ENCODE measurements around the gene BAD. TPM values are rescaled to one million over a fixed set of nuclear protein-coding genes. Genes with fewer than 3 reads are reported as not detected.
"Not testable (repeated sequence)": the region's sequence is repeated elsewhere in the genome, so short reads cannot be mapped to it uniquely, and the experiment has no call there.

Gene BAD
- polyA plus RNA-seq, 10 donors: 18.3 to 40.5 (median 27.2) TPM

DNA sequence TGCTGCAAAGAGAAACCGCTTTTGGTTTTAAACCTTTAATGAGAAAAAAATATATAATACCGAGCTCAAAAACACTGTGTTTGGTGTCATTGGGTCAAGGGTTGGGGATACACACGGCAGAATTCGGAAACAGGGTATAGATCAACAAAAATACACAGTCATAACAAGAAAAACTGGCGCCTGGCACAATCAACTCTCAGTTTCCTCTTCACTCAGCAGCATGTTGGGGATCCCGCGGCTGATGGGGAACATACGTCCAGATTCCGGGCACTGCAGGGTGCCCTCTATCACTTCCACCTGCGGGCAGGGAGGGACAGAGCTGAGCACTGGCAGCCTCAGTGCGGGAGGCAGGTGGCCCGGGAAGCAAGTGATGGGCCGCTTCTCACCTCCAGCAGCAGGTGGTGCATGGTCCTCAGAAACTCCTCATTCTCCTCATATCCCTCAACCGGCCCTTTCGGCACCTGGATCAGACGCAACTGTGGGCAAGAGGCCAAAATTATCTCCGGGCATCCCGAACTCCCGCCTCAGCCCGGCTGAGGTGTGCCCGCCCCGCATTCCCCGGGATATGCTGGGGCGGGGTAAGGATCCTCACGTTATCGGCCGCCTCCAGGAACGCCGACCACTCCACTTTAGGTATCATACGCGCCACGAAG, 32.3 kb upstream of the BAD start:
- no peak for DNase-seq

DNA sequence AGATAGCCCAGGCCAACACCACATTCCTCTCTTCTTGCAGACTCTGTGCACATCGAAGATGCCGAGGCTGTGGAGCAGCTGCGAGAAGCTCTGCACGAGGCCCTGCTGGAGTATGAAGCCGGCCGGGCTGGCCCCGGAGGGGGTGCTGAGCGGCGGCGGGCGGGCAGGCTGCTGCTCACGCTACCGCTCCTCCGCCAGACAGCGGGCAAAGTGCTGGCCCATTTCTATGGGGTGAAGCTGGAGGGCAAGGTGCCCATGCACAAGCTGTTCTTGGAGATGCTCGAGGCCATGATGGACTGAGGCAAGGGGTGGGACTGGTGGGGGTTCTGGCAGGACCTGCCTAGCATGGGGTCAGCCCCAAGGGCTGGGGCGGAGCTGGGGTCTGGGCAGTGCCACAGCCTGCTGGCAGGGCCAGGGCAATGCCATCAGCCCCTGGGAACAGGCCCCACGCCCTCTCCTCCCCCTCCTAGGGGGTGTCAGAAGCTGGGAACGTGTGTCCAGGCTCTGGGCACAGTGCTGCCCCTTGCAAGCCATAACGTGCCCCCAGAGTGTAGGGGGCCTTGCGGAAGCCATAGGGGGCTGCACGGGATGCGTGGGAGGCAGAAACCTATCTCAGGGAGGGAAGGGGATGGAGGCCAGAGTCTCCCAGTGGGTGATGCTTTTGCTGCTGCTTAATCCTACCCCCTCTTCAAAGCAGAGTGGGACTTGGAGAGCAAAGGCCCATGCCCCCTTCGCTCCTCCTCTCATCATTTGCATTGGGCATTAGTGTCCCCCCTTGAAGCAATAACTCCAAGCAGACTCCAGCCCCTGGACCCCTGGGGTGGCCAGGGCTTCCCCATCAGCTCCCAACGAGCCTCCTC, 31.4 kb upstream of the BAD start:
- not testable (repeated sequence) for DNase-seq

DNA sequence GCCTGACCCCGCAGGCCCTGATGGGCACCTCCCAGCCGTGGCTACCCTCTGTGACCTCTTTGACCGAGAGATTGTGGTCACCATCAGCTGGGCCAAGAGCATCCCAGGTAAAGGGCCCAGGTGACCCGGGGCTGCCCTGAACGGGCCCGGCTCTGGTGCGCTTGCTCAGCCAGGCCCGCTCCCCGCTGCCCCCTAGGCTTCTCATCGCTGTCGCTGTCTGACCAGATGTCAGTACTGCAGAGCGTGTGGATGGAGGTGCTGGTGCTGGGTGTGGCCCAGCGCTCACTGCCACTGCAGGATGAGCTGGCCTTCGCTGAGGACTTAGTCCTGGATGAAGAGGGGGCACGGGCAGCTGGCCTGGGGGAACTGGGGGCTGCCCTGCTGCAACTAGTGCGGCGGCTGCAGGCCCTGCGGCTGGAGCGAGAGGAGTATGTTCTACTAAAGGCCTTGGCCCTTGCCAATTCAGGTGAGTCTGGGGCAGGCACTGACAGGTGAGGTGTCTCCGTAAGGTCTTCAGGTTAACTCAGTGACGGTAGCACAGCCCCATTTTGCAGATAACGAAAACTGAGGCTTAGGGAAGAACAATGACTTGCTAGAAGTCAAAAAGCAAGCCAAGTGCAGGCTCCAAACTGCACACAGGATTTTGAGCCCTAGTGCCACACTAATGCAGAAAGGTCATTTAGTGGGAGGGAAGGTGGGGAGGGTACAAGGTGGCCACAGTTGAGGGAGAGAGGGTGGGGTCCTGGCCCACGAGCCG, 30.5 kb upstream of the BAD start:
- DNase-seq: no peak

DNA sequence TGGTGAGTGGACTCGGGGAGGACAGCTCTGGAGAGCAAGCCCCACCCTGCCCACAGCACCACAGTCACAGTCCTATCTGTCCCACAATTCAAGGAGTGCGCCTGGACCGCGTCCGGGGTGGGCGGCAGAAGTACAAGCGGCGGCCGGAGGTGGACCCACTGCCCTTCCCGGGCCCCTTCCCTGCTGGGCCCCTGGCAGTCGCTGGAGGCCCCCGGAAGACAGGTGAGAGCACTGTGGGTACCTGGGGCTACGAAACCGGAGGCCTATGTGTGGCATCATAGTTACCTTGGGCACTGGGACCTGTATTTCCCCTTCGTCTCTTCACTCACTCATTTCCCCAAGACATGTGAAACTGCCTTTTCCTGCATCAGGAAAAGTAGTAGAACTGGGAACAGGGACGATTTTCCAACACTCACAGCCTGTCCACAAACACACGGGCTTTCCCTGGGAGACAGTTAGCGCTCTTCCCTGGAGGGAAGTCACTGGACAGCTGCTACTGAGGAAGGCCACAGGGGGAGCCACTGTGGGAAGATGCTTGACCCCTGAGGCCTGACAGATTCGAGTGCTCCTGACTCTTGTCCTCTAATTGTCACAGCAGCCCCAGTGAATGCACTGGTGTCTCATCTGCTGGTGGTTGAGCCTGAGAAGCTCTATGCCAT, 29.8 kb upstream of the BAD start:
- no peak for DNase-seq

DNA sequence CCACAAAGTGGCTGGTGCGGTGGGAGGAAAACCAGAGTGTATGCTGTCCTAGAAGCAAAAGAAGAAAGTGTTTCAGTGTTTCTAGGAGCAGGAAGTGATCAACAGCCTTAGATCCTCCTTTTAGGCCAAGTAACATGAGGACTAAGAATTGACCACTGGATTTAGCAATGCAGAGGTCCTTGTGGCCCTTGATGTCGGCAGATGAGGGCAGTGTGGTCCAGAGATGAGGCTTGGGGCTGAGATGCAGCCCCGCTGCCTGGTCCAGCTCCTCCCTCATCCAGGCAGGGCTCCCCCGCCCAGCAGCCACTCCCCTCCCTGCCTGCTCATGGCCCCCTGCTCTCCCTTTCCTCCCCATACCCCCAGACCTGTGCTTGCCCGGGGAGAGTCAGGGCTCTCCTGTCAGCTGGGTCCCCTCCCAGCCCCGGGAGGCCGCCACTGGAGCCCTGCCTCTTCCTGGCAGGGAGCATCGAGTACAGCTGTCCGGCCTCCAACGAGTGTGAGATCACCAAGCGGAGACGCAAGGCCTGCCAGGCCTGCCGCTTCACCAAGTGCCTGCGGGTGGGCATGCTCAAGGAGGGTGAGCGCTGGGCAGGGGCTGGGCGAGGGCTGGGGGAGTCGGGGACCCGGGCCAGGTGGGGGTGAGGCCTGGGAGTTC, 29.2 kb upstream of the BAD start:
- DNase-seq: peak; percentile 19 to 75 (median 47)

DNA sequence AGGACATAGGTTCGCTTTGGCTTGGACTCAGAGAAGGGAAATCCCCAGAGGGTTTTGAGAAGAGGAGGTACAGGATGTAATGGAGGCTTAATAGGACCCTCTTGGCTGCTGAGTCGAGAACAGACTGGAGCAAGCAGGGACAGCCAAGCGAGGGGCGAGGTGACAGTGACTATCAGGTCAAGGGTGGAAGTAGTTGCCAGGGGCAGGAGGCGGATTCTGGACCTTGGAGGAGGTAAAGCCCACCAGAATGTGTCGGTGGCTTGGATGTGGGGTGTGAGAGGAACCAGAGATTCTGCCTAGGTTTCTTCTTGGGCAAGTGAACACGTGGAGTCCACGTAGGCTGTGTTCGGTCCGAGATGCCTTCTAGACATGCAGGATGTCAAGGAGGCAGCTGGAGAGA, 28.5 kb upstream of the BAD start:
- DNase-seq: no peak

DNA sequence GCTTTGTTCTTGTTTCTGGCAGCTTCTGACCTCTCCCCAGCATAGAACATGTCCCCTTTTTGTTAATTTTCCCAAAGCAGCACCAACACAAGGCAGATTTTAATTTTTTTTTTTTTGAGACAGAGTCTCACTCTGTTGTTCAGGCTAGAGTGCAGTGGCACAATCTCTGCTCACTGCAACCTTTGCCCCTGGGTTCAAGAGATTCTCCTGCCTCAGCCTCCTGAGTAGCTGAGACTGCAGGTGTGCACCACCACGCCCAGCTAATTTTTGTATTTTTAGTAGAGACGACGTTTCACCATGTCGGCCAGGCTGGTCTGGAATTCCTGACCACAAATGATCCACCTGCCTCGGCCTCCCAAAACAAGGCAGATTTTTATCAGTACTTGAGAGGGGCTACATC, 23.3 kb upstream of the BAD start:
- not testable (repeated sequence) for DNase-seq

DNA sequence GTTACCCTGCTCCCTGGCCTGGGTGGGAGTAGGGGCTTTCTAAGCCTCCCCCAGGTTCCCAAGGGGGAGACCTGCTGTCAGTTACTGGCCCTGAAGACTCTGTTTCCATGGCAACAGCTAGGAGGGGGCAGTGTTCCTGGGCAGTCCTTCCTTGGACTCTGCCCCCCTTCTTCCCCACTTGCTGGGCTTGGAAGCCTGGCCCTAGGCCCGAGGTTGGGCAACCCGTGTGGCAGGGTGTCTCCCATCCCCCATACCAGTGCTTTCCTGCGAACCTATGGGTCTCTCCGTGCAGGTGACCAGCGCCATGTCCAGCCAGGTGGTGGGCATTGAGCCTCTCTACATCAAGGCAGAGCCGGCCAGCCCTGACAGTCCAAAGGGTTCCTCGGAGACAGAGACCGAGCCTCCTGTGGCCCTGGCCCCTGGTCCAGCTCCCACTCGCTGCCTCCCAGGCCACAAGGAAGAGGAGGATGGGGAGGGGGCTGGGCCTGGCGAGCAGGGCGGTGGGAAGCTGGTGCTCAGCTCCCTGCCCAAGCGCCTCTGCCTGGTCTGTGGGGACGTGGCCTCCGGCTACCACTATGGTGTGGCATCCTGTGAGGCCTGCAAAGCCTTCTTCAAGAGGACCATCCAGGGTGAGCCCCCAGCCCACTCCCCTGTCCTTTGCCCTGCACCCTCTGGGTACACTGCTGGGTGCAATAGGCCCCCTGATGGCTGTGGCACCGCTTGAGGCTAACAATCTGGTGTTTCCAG, 22.6 kb upstream of the BAD start:
- DNase-seq: no peak

DNA sequence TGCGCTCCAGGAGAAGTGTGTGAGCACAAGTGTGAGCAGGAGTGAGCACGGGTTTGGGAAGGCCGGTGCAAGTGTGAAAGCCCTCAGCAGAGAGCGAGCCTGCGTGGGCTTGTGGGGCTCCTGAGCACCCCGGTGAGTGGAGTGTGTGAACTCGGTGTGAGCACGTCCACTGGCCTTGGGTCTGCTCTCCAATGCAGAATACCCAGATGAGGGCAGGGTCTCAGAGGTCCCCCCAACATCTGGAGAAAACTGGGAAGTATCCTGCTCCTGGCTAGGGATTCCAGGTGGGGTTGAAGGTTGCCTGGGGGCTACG, 22.1 kb upstream of the BAD start:
- DNase-seq: no peak

DNA sequence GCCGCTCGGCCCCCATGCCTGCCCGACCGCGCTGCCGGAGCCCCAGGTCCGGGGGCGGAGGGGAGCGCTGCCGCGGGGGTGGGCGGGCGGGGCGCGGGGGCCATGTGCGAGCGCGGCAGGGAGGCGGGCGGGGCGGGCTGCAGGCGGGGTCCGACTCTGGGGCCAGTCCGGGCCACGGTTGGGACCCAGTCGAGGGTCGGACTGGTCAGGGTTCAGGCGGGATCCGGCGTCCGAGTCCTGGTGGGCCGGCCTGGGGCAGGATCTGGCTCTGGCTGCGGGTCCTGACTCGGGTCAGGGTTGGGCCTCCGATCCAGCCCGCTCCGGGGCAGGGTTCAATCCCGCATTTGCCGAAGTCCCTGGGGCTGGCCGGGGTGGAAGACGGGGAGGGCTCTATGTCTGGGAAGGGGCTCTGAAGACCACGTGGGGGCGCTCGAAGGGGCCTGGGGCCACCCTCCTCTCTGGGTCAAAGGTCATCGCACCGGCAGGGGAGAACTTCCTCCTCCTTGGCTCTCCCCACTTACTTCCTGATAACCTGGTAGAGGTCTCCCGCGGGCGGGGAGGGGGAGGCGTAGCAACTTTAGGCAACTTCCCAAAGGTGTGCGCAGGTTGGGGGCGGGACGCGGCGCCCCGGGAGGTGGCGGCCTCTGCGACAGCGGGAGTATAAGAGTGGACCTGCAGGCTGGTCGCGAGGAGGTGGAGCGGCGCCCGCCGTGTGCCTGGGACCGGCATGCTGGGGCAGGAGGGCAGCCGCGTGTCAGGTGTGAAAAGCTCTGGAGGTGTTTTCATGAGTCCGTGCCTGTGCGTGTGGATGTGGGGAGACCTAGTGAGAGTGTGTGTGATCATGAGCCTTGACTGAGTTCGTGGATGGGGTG, 21.5 kb upstream of the BAD start:
- DNase-seq: peak; percentile 20 to 68 (median 32)

DNA sequence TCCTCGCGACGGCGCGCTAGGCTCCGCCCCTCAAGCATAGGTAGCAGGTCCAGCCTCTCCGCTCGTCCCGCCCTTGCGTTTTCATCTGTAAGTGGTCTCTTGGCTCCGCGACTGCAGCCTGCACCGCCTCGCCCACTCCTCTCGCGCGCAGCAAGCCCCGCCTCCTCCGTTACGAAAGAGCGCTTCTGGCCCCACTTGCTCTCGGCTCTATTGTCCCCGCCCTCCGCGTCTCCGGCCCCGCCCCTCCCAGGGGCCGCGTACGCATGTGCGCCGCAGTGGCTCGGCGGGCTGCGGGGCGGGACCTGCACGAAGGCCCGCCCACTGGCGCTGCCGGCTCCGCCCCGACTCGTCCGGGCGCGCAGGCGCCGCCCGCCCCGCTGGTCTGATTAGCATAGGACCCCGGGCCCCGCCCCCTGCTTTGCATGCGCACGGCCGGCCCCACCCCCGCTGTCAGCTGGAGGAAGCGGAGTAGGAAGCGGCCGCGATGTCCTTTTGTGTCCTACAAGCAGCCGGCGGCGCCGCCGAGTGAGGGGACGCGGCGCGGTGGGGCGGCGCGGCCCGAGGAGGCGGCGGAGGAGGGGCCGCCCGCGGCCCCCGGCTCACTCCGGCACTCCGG, 20.7 kb upstream of the BAD start, which contains the start of gene ESRRA:
Gene ESRRA, plus strand, starts transcription at position 450 of the 616 bp plus-strand sequence. CDS start 1,656 bp downstream, outside the sequence.
- peak; percentile 98 to 99 (median 99) for DNase-seq

DNA sequence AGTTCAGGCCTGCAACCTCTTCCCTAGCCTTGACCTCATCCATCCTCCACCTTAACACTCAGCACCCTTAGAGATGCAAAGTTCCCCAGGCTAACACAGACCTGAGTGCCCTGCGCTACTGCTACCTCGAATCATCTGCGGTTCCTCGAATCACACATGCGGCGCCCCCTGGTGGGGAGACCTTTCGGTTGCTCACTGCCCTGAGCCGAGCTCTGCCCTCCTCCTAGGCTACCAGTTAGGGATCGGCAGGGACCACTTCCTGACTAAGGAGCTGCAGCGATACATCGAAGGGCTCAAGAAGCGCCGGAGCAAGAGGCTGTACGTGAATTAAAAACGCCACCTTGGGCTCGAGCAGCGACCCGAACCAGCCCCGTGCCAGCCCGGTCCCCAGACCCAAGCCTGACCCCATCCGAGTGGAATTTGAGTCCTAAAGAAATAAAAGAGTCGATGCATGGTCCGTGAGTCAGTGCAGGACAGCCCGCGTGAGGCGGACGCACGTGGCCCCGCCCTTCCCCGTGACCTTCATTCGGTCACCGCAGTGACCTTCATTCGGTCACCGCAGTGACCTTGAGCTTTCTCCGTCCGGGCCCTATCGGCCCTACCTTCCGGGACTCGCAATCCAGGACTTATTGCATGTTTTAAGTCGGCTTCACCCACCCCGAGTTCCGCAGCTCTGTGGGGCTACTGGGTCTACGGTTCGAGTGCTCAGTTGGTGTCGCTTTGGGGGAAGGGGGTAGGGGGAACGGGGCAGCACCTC, 20.0 kb upstream of the BAD start:
- peak; percentile 81 to 92 (median 88) for DNase-seq

DNA sequence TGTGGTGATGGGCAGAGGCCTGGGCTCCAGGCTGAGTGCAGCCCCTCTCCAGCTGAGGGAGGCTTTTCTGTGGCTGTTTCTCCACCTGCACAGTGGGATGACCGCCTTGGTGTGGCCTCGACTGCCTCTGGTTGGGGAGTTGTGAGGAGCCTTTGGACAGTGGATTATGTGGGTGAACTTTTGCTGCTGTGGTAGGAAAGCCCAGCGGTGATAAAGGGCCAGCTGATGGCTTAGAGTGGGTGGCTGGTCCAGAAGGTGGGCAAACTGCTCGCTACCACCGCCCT, 19.5 kb upstream of the BAD start:
- DNase-seq: no peak

DNA sequence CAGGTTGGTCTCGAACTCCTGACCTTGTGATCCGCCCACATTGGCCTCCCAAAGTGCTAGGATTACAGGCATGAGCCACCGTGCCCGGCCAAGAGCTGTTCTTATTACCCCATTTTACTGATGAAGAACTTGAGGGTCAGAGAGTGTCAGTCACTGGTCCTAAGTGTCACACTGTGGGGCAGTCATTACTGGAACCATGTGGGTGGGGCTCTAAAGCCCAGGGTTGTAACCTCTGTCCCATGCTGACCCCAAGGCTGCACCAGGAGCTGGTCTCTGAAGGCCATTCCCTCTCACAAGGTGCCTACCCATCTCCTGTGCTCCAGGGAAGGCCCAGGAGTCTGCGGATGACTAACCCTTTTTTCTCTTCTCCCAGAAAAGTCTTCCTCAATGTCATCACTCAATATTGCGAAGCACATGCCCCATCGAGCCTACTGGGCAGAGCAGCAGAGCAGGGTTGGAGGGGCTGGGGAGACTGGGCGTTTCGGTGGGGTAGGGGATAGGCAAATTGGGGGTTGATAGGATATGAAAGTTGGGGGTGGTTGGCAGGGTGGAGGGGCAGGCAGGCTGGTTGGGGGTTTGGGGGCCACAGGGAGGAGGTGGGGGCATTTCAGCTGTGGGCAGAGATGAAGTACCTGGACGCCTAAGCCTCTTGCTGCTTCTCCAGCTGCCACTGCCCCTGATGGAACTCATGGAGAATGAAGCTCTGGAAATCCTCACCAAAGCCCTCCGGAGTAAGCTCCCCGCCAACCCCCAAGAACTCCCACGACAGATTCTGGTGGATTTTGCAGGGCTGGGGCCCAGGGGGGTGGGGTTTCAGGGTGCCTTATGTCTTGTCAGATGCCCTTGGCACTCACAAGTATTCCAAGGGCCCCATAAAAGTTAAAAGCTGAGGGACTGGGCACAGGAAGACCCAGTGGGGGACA, 18.9 kb upstream of the BAD start:
- no peak for DNase-seq

DNA sequence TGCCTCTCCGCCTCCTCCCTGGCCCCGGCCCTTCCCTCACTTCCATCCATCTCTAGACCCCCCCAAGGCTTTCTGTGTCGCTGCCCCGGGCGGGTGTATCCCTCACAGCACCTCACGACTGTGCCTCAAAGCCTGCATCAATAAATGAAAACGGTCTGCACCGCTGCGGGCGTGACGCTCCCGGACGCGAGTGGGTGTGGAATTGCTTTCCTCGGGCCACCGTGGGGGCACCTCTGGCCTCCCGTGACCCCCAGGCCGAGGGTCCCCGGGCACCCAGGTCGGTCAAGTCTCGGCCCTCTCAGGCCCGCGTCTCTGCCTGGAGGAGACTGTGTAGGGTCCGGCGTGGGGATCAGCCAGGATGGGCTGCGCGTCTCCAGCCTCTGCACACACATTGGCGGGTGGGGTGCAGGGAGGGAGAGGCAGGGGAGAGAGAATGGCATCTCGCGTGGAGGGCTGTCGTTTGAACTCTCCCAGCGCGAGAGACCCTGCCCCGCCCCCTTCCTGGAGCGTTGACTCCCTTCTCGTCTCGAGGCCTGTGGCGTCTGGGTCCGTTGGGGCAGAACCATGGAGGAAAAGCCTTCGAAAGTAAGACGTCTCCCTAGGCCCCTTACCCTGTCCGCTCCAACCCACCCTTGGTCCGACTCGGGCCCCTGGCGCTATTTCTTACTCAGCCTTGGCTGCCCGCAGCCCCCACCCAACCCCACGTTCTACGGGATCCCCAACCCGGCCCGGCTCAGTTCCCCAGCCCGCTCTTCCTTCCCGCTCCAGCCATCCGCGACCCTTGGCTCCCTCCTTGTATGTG, 15.6 kb upstream of the BAD start, which contains the start of gene CATSPERZ:
Gene CATSPERZ, plus strand, starts transcription at position 512 of the 802 bp plus-strand sequence. Its CDS starts 53 bp downstream, at position 565.
- no peak for DNase-seq

Measured in muscle of back (tissue), 11 donors.